Measurements from ENCODE around the gene IER5. TPM values are rescaled to one million over a fixed set of nuclear protein-coding genes. Genes with fewer than 3 reads are reported as not detected.

IER5 gene
- total RNA-seq, 2 experiments from 2014 or later = 50.4 to 67.0 TPM

DNA sequence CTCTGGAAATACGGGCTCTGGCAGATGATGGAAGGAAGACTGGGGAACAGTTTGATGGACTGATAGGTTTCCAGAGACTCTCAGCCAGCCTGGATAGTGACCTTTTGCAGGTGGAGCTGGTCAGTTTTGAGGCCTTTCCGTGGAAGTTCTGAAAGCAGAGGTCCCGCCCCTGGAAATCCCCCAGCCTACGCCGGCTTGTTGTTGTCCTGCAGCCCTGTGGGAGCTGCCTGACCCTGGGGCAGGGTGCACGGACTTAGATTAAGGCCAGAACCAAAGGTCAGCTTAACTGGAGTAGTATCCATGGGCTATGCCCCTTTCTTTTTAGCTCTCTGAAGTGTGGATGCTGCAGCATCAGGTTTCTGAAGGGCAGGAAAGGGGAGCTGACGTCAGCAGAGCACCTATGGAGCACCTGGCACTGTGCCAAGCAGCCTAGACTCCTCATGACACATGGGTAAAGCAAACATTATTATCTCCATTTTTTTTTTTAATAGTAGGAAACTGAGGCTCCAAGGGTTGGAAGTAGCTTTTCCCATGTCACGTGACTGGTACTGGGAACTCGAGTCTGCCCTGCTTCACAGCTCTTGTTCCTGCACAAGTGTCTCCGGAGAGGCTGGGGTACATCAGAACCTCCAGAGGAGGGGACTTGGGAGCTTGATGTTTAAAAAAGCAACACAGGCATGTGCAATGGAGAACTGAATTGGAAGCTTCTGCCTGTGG, 38.5 kb downstream of the IER5 start:
- ATAC-seq (no peak), DNase-seq (no peak)
- no peaks in the 10 kb centered on the region for H3K27me3 Mint-ChIP-seq
- CTCF ChIA-PET = interaction anchor here (0.8 to 3.0 kb wide), 9 partner anchors 8 to 89 kb away, joined by 3 to 17 read pairs (median 4); no protein-coding TSS in a partner anchor
- H3K4me1 Mint-ChIP-seq = peaks cover 38% of the 10 kb centered on the region
- H3K36me3 Mint-ChIP-seq = no peaks in the 10 kb centered on the region
- no peak overlapping the region for H3K27ac Mint-ChIP-seq
- no peaks in the 10 kb centered on the region for H3K9me3 Mint-ChIP-seq (ENCODE audit: low read depth)
- no peak overlapping the region for H3K4me3 Mint-ChIP-seq

- H3K36me3 Mint-ChIP-seq = no peaks in the 10 kb centered on the region
- H3K9me3 Mint-ChIP-seq (ENCODE audit: low read depth) = no peaks in the 10 kb centered on the region
- H3K4me3 Mint-ChIP-seq = no peak overlapping the region
- H3K27ac Mint-ChIP-seq = no peak overlapping the region
- no peaks in the 10 kb centered on the region for H3K27me3 Mint-ChIP-seq
- H3K4me1 Mint-ChIP-seq = peaks cover 41% of the 10 kb centered on the region
- CTCF ChIA-PET = interaction anchor here (1.0 to 3.0 kb wide), 8 partner anchors 7 to 44 kb away, joined by 3 to 17 read pairs (median 6); no protein-coding TSS in a partner anchor
- DNase-seq (peak; percentile 73), ATAC-seq (peak; percentile 75)
These were observed 39.5 kb downstream of the IER5 start for GRCh38 chr1:181127898-181128453.

DNA sequence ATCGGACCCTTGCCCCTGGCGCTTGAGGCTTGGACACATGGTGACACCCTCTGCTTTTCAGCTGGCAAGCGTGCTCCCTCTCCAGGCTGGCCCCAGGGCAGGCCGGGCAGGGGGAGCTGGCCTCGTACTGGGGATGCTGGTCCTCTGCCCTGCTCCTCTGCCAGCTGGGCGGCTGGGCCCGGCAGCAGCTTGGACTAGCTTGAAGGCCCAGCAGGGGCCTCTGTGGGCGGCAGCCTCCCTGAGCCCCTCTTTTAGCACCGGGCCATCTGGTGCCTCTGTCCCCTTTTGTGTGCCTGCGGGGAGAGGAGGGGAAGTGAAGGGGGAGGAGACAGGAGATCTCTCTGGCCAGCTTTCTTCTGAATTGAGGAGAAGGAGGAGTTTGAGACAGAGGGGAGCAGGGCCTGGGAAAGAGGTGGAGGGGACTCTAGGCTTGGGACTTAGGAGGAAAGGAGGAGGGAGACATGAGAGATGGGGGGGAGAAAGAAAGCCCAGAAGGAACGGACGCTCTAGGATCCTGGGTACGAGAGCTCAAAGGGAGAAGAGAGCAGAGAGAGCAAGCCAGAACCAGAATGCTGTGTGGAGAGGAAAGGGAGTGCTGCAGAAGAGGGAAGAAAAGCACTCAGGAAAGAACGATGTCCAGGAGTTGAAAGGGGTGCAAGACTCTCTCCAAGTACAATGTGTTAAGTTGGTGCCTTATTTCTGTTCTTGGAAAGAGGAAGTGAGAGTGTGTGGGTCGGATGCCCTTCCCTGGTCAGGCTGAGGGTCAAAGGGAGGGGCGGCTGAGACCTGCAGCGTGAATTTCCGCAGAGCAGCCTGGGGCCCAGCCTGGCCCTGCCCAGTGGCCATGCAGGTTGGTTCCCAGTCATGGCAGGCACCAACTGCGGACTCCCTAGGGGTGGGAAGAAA, 40.3 kb downstream of the IER5 start:
- H3K27me3 Mint-ChIP-seq = no peaks in the 10 kb centered on the region
- no peaks in the 10 kb centered on the region for H3K9me3 Mint-ChIP-seq (ENCODE audit: low read depth)
- peaks cover 47% of the 10 kb centered on the region for H3K4me1 Mint-ChIP-seq
- DNase-seq = no peak
- CTCF ChIA-PET = interaction anchor here (0.8 to 3.0 kb wide), 6 partner anchors 13 to 96 kb away, joined by 3 to 17 read pairs (median 3); no protein-coding TSS in a partner anchor
- no peak overlapping the region for H3K4me3 Mint-ChIP-seq
- no peaks in the 10 kb centered on the region for H3K36me3 Mint-ChIP-seq
- H3K27ac Mint-ChIP-seq = no peak overlapping the region
- no peak for ATAC-seq

DNA sequence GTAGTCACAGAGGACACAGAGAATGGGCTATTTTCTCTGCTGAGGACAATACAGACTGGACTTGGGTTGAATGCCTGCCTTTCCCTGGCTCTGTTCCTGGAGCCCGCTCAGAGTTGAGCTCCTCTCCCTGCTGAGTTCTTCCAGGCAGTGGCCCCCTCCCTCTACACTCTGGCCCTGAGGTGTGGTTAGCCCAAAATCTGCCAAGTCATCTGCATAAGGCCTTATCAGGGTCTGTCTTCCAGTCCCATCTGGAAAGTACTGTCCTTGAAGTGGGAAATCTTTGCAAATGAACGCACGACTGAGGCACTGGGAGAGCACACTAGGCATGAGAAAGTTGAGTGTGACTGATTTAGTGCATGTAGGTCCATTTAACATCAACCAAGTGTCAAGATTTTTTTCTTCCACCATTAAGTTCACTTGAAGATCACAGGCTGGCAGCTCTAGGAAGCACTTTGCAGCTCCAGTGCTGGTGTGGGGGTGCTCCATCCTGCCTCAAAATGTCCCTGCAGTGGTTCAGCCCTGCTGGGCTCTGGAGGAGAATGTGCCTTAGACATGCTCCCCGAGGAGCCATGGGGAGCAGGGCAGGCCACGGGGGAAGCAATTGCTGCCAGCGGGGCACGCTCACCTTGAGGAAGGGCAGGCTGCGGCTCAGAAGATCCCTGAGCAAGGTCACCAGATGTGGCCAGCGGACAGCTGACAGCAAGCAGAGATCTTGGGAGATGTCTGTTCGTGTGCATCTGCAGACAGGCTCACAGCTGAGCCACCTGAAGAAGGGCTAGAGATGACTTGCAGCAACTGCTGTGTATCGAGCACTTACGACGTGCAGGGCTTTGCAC, 41.5 kb downstream of the IER5 start:
- CTCF ChIA-PET = interaction anchor here (1.1 to 3.0 kb wide), 3 partner anchors 11 to 97 kb away, joined by 3 to 14 read pairs (median 3); no protein-coding TSS in a partner anchor
- Mint-ChIP-seq H3K36me3 (no peaks in the 10 kb centered on the region), H3K27me3 (no peaks in the 10 kb centered on the region), H3K27ac (no peak overlapping the region), H3K4me1 (peaks cover 55% of the 10 kb centered on the region), H3K4me3 (no peak overlapping the region), H3K9me3 (ENCODE audit: low read depth) (no peaks in the 10 kb centered on the region)
- DNase-seq = no peak
- ATAC-seq = no peak

GRCh38 chr1:181131255-181131941, 42.9 kb downstream of the IER5 start:
- H3K9me3 Mint-ChIP-seq (ENCODE audit: low read depth) = no peaks in the 10 kb centered on the region
- peaks cover 67% of the 10 kb centered on the region for H3K4me1 Mint-ChIP-seq
- no peaks in the 10 kb centered on the region for H3K27me3 Mint-ChIP-seq
- no peak overlapping the region for H3K4me3 Mint-ChIP-seq
- H3K27ac Mint-ChIP-seq = peak overlapping the region; percentile 29
- CTCF ChIA-PET = interaction anchor here (2.6 to 15.0 kb wide), 2 partner anchors 11 to 30 kb away, joined by 22 to 210 read pairs; no protein-coding TSS in a partner anchor
- no peaks in the 10 kb centered on the region for H3K36me3 Mint-ChIP-seq
- ATAC-seq = no peak
- DNase-seq = no peak

DNA sequence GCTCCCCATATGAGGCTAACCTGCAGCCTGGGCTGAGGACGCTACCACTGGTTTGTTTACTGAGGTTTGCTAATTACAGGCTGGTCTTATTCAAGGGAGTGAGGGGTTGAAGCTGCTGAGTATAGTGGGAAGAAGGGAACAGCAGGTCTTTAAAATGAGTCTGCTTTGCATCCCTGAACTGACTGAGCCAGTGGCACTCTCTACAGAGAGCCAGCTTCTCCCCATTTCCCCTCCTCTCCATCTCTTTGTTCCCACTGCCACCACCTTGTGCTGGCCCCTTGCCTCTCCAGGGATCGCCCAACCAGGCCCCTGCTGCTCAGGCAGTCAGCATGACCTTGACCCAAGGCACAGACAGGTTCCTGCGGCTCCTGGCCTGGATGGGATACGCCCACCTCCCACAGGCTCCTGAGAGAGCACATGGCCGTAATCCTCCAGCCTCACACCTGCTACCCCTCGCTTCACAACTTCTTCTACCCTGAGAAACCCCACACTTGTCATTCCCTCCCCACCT, 45.0 kb downstream of the IER5 start:
- no peaks in the 10 kb centered on the region for H3K27me3 Mint-ChIP-seq
- no peak overlapping the region for H3K4me3 Mint-ChIP-seq
- ATAC-seq = no peak
- H3K36me3 Mint-ChIP-seq = no peaks in the 10 kb centered on the region
- no peaks in the 10 kb centered on the region for H3K9me3 Mint-ChIP-seq (ENCODE audit: low read depth)
- H3K27ac Mint-ChIP-seq = peak overlapping the region; percentile 90
- no peak for DNase-seq
- CTCF ChIA-PET = interaction anchor here (0.8 to 15.0 kb wide), 5 partner anchors 9 to 100 kb away, joined by 3 to 210 read pairs (median 4); partner anchors contain the start of gene MR1
- peaks cover 66% of the 10 kb centered on the region for H3K4me1 Mint-ChIP-seq

- H3K27me3 Mint-ChIP-seq = no peaks in the 10 kb centered on the region
- no peak for DNase-seq
- H3K9me3 Mint-ChIP-seq (ENCODE audit: low read depth) = no peaks in the 10 kb centered on the region
- ATAC-seq = no peak
- CTCF ChIA-PET = interaction anchor here (0.9 to 15.0 kb wide), 11 partner anchors 7 to 100 kb away, joined by 3 to 210 read pairs (median 3); partner anchors contain the start of gene MR1
- peaks cover 68% of the 10 kb centered on the region for H3K4me1 Mint-ChIP-seq
- no peaks in the 10 kb centered on the region for H3K36me3 Mint-ChIP-seq
- no peak overlapping the region for H3K4me3 Mint-ChIP-seq
- H3K27ac Mint-ChIP-seq = peak overlapping the region; percentile 90
These were observed 45.5 kb downstream of the IER5 start for GRCh38 chr1:181133969-181134418.

DNA sequence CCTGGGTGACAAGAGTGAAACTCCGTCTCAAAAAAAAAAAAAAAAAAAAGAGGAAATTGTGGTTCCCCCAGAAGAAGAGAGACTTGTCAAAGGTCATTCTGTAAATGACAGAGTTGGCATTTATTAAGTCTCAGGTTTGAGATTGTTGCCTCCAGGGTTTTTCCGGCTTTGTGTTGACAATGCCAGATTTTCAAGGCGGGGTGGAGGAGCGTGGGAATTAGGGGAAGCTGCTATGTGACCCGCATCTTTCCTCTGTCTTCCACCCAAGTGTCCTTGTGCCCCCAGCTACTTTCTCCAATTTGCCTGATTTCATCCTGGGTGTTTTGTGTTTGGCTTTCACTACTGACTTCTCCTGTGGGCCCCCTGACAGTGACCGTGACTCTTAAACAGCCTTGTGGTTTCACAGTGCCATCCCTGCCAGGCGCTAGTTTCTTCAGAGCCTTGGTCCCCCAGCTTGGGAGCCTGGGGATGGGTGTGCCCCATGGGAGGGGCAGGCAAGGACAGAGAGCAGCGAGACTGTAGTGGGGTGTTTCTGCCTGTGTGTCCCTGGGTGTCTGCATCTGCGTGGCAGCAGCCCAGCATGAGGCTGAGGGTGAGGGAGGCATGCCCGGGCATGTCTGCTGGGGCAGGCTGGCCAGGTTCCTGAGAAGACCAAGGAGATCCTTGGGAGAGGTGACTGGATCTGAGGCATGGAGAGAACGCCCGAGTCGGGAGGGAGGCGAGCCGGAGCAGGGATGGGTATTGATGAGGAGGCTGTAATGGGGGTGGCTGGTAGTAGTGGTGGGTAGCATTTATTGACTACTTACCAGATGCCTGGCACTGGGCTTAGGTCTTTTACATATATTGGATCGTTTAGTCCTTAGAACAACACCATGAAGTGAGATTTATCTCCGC, 46.3 kb downstream of the IER5 start:
- Mint-ChIP-seq H3K4me3 (peak overlapping the region; percentile 44), H3K27me3 (no peaks in the 10 kb centered on the region), H3K27ac (peak overlapping the region; percentile 90), H3K4me1 (peaks cover 71% of the 10 kb centered on the region), H3K36me3 (no peaks in the 10 kb centered on the region), H3K9me3 (ENCODE audit: low read depth) (no peaks in the 10 kb centered on the region)
- peak; percentile 63 for DNase-seq
- ATAC-seq = peak; percentile 62
- CTCF ChIA-PET = interaction anchor here (0.7 to 15.0 kb wide), 18 partner anchors 8 to 101 kb away, joined by 3 to 210 read pairs (median 4); partner anchors contain the start of gene MR1

DNA sequence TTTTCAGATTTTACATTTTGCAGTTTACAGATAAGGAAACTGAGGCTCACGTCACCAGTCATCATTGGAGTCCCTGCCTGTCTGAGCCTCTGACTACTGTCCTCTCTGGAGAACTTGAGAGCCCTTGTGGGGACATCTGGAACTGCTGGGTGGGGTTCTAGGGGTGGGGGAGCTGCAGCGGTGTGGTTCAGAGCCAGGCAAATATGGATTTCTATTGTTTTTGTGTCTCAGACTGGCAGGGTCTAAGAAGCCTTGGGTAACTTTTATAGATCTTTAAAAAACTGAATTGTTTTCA, 46.9 kb downstream of the IER5 start:
- H3K27me3 Mint-ChIP-seq = no peaks in the 10 kb centered on the region
- ATAC-seq = peak; percentile 43
- H3K4me3 Mint-ChIP-seq = peak overlapping the region; percentile 15
- H3K9me3 Mint-ChIP-seq (ENCODE audit: low read depth) = no peaks in the 10 kb centered on the region
- CTCF ChIA-PET = interaction anchor here (0.8 to 15.0 kb wide), 14 partner anchors 9 to 290 kb away, joined by 3 to 210 read pairs (median 4); partner anchors contain the start of gene MR1
- H3K36me3 Mint-ChIP-seq = no peaks in the 10 kb centered on the region
- DNase-seq = peak; percentile 57
- peak overlapping the region; percentile 90 for H3K27ac Mint-ChIP-seq
- peaks cover 73% of the 10 kb centered on the region for H3K4me1 Mint-ChIP-seq

GRCh38 chr1:181135815-181136737, 47.6 kb downstream of the IER5 start:
- Mint-ChIP-seq H3K4me3 (peak overlapping the region; percentile 0), H3K9me3 (ENCODE audit: low read depth) (no peaks in the 10 kb centered on the region), H3K27ac (peak overlapping the region; percentile 90), H3K4me1 (peaks cover 80% of the 10 kb centered on the region), H3K27me3 (no peaks in the 10 kb centered on the region), H3K36me3 (no peaks in the 10 kb centered on the region)
- ATAC-seq = no peak
- DNase-seq = no peak
- CTCF ChIA-PET = interaction anchor here (0.8 to 15.0 kb wide), 15 partner anchors 9 to 289 kb away, joined by 3 to 210 read pairs (median 4); partner anchors contain the start of gene MR1

All from activated CD8-positive, alpha-beta memory T cell treated with anti-CD3 and anti-CD28 coated beads, Interleukin-2, amount 10 ng/mL, durations not matched to agents 7 days and 5 days (primary cell).